ENCODE results near the gene MCF2L.
"Not testable (repeated sequence)": the region's sequence is repeated elsewhere in the genome, so short reads cannot be mapped to it uniquely, and the experiment has no call there.

MCF2L gene

DNA sequence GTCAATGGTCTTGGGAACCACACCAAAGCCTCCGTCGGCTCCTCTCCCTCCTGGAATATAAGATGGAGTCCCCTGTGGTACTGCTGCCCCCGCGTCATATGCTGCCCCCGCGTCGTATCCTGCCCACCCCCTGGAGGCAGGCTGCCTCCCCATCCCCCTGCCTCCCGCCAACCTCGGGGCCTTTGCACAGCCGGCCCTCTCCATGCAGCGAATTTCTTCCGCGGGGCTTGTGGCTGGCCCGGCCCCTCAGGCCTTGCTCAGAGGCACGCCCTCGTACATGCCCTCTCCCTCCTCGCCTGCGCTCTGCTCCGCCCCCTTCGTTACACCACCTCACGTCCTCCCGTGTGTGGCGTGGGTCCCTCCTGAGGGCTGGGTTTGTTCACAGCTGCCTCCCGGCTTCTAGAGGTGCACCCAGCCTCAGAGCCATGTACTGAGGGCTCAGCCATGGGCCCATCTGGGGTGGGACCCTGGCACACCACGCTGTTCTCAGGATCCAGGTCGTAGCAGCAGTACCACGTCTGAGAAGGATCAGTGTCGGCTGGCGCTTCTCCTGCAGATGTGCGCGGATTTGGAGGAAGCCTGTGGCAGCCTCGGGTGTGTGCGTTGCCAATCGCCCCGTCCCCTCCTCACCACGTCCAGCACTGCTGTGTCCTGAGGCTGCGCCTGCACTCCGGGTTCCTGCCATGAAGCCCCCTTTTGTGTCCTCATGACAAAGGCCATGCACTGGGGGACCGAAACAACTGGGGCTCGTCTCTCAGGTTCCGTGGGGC, 47.7 kb downstream of the MCF2L start:
- no peak for DNase-seq (ENCODE audit: low read depth)

DNA sequence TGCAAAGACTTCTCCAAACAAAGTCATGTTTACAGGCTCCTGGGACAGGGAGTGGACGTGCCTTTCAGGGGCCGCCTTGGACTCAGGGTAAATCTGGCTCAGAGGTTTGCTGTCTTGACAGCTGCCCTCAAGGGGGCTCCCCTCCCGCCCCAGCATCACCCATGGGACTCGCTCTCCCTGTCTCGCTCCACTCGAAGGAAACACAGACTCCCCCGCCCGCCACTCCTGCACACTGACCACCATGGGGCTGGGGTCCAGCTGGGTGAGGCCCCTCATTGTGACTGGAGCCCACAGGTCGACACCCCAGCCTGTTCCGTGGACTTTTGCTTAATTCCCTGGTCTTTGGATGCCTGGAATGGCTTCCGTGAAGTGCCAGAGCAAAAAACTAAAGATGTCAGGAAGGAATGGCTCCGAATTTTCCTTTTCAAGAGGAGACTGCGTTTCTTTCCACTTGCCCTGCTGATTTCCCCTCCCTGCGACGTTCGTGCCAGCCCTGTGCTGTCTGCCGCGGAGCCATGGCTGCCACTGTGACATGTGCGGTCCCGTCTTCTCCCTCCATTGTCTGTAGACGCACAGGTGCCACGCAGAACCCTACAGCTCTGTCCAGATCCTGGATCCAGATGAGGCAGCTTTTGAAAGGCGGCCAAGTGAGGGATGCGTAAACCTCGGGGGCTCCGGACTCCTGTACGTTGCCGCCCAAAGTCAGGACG, 48.6 kb downstream of the MCF2L start:
- DNase-seq (ENCODE audit: low read depth): no peak

DNA sequence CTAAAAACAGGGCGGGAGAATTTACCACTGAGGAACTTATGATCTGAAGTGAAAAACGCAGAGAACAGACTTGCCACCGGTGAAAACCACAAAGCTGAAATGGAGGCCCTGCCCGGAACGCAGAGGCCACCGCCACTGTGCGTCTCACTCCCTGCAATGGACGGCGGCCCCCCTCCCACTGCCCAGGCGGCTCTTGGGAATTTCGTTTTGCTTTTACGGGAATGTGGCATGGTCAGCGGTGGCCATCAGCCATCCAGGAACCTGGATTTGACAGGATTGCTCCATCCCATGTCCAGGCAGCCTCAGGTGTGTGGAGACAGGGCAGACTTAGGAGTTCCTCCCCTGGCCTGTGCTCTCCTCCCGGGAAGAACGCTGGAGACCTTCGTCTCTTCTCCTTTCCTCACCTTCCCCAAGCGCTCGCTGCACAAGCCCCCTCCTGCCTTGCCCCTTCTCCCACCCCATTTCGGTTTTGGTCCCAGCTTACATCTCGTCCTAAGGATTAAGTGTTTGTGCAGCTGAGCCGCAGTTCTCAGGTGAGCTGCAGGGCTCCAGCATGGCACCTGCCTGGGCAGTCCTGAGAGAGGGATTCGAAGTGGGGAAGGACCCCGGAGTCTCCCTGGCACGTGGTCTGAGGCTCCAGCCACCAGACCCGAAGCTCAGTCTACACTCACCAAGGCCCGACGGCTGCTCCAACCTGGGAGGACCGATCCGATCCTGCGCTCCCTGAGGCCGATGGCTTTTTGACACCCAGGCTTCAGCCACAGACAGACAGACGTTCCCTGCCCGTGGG, 49.9 kb downstream of the MCF2L start:
- no peak for DNase-seq (ENCODE audit: low read depth)

DNA sequence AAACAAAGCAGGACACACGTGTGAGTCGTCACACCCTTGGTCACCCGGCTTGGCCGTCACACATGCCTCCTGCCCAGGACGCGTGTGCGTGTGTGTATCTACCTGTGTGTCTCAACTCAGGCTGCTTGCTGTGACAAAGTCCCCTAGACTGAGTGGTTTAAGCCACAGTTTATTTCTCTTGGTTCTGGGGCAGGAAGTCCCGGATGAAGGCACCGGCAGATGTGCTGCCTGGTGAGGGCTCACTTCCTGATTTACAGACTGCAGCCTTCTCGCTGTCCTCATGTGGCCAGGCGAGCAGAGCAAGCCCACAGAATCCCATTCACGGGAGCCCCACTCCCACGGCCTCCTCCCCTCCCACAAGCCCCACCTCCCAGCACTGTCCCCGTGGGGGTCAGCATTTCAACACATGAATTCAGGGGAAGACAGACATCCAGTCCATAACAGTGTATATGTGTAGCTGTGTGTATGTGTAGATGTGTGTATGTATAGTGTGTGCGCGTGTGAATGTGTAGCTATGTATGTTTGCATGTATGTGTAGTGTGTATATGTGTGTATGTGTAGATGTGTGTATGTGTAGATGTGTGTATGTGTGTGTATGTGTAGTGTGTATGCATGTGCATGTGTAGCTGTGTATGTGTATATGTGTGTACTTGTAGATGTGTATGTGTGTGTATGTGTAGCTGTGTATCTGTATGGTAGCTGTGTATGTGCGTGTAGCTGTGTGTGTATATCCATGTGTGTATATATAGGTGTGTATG, 51.5 kb downstream of the MCF2L start:
- DNase-seq (ENCODE audit: low read depth): no peak

DNA sequence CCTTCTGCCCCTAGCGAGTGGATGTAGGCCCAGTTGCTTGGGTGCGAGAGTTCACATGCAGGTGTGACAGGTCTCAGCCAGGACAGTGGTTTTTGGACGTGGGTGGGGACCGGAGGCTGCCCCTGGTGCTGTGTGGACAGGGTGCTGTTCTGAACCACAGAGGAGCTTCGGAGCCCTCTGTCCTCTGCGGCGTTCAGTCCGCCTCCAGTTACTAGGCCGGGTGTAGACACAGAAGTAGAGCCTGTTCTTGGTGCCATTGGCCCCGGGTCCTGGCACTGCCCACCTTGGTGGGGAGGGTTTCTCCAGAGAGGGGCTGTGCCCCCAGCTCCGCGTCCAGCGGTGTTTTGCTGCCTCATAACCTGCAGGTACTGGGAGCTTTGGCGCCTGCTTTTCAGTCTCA, 52.4 kb downstream of the MCF2L start:
- DNase-seq (ENCODE audit: low read depth): no peak

DNA sequence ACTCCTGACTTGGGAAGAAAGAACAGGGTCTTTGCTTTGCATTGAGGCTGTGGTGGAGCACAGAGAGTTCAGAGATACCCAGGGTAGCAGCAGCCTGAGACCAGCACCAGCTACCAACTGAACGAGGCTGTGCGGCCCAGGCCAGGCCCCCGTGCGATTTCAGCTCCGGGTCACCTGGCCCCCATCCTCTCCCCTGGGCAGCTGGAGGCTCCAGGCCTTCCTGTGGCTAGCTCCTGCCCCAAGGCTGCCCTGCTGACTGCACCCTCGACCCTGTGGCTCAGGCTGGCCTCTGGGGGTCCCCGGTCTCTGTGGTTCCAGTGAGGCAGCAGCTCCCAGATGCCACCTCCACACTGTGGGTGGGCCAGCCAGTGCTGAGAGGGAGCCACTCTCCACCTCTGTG, 52.8 kb downstream of the MCF2L start:
- DNase-seq (ENCODE audit: low read depth): no peak

DNA sequence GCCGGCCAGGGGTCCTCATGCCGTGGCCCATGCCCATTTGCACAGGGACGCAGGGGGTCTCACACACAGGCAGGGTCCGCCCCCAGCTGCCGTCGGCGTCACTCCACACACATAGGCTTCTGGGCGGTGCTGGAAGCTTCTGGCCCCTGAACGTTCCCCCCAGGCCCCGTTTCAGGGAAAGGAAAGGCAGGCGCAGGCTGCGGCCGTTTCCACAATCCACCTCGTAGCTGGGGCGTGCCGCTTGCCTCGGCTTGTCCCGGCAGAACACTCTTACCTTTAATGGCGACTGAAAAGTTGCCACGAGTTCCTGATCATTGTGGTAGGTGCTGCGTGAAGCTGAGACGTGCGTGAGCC, 53.4 kb downstream of the MCF2L start:
- DNase-seq (ENCODE audit: low read depth): no peak

DNA sequence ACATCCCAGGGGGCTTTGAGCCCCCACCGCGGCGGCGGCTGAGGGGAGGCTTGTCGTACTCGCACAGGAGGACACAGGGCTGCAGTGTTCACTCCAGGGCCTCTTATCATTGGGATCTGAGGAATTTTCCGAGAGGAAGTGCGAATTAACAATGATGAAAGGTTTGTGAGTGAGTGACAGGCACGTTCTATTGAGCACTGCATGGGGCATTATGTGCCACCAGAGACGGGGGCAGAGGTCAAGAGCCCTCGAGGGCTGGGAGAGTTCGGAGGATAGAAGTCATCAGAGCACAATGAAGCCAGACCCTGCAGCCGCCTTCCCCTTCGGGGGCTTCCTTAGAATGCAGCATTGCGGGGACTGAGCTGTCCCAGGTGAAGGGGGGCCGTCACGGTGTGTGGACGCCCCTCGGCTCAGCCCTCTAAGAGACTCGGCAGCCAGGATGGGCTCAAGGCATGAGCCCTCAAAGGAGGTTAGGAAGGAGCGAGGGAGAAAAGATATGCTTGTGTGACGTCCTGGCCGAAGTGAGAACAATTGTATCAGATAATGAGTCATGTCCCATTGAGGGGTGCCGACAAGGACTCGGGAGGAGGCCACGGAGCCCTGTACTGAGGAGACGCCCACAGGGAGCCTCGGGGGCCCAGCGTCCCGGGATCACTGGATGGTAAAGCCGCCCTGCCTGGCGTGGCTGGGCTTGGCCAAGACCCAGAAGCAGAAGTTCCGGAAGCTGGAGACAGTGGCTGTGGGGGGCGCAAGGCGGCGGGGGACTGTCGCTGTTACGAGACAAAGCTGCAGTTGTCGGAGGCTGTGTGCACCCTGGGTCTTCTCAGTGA, 53.9 kb downstream of the MCF2L start:
- DNase-seq (ENCODE audit: low read depth): no peak

DNA sequence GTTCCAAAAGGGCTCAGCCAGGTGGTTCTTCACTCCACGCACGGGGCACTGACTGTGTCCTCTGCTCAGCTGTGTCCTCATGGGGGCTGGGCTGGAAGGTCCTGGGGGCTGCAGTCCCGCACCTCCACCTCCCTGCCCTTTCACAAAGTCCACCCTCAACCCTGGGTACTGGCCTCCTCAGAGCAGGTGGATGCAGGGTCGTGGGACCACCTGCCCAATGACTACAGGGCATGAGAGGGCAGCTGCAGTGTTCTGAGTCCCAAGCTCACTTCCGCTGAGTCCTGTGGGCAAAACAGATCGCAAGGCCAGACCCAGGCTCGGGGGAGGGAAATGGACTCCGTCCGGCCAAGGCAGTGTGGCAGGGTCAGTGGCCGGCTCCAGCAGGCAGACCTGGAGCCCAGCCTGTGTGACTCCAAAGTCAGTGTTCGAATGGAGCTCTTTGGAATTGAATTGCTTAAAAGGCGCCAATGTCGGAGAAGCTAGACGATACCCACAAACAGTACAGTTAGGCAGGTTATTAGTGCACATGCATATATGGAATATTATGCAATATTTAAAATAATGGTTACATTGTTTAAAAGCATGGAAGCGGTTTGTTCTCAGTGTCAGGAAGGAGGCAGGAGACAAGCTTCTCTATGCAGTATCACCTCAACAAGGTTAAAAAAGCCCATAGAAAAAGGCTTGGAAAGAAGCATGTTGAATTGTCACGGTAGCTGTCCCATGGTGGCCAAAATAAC, 54.8 kb downstream of the MCF2L start:
- DNase-seq (ENCODE audit: low read depth): no peak

DNA sequence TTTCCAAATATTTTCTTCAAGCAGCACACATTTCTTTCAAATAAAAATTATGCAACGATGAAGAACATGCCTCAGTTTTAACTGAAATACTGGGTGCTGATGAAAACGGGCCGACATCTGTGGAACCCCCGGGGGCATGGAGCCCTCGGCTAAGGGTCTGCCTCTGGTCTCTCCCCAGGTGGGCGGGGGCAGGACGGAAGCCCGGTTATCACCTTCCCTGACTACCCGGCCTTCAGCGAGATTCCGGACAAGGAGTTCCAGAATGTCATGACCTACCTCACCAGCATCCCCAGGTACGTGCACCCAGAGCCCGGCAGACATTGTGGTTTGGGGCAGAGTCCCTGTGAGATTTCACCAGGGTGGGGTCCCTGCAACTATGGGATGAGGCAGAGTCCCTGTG, 55.5 kb downstream of the MCF2L start:
- DNase-seq (ENCODE audit: low read depth): no peak

DNA sequence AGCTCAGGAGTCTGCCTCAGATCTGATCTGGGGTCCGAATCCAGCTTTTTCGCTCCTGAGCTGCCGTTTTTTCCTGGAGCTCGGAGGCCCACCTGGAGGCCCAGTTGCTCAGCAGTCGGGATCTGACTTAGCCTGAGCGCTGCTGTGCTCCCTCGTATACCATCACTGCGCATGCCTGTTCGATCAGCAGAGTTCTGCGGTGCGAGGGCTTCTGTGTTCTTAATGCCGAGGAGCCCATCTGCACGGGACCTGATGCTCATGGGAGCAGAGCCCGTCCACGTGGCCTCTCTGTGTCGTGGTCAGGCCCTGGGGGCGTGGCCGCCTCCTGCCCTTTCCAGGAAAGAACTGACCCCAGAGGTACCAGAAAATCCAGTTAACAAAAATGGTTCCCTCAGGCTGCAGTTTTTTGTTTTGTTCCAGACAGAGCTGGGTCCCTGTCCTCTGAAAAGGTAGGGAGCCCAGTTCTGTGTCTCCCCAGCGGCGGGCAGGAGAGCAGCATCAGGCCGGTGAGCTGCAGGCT, 57.4 kb downstream of the MCF2L start:
- no peak for DNase-seq (ENCODE audit: low read depth)

DNA sequence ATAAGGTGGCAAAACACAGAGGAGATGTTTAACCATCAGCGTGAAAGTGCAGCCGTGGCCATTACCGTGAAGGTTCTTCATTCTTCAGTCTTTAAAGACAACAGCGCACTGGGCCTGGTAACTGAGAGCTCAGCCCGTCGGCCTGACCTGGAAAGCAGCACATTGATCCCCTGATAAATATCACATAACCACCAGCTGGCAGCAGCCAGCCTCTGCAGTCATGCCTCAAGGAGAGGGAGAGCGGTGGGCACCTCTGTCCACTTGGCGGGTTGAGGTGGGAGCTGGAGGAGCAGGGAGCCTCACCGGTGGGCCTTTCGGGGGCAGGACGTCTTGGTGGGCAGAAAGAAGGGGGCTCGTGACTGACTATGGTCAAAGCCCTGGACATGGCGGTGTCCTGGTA, 58.1 kb downstream of the MCF2L start:
- no peak for DNase-seq (ENCODE audit: low read depth)

DNA sequence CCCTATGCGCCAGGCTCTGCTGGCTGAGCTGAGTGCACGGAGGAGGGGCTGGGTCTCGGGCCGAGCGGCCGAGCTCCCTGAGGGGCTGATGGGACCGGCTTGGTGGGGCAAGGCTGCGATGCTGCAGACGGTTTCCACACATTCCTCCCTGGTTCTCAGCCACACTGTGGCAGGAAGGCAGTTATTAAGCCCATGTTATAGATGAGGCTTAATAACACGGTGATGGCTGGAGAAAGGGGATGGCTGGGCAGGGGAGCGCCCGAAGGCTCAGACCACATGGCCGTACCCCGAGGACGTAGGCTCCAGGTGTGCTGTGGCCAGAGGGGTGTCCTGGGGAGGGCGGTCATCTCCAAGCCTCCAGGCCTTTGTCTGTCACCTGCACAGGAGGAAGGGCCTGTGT, 58.6 kb downstream of the MCF2L start:
- DNase-seq (ENCODE audit: low read depth): no peak

DNA sequence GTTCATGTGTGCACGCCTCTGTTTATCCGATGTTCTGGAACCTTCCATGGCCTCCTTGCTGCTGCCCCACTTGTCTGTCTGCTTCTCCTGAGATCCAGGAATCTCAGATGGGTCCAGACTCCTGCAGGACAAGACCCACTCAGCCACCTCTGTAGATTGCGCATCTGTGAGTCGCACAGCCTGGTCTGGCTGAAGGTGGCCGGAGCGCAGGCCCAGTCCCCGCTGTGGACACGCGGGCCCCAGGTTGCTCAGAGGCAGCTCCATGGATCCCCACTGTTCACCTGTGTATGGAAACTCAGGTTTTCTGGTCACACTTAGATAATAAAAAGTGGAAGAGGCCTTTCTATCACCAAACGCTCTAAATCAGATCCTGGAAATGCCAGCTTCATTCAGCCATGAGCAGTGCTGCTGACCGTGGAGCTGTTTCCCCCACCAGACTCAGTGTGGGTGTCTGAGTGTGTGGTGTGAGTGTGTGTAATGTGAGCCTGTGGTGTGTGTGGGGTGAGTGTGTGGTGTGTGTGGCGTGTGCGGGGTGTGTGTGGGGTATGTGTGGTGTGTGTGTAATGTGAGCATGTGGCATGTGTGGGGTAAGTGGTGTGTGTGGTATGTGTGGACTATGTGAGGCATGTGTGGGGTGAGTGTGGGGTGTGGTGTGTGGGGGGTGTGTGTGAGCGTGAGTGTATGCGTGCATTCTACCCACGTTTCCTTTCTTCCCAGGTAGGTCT, 59.5 kb downstream of the MCF2L start:
- no peak for DNase-seq (ENCODE audit: low read depth)

DNA sequence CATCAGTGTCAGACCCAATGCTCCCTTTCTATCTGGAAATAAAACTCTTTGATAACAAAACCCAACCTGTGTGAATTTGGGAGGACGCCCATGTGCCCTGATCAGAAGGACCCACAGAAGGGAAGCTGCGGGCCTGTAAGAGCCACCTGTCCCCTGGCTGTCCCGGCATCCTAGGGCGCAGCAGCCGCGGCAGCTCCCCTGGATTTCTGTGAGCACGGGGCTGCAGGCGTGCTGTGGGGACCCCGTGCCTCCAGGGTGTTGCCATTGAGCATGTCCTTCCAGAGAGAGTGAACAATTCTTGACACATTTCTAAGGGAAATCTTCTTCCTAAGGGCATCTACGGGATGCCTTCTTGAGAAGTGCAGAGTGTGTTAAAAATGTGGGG, 60.0 kb downstream of the MCF2L start:
- DNase-seq (ENCODE audit: low read depth): no peak

DNA sequence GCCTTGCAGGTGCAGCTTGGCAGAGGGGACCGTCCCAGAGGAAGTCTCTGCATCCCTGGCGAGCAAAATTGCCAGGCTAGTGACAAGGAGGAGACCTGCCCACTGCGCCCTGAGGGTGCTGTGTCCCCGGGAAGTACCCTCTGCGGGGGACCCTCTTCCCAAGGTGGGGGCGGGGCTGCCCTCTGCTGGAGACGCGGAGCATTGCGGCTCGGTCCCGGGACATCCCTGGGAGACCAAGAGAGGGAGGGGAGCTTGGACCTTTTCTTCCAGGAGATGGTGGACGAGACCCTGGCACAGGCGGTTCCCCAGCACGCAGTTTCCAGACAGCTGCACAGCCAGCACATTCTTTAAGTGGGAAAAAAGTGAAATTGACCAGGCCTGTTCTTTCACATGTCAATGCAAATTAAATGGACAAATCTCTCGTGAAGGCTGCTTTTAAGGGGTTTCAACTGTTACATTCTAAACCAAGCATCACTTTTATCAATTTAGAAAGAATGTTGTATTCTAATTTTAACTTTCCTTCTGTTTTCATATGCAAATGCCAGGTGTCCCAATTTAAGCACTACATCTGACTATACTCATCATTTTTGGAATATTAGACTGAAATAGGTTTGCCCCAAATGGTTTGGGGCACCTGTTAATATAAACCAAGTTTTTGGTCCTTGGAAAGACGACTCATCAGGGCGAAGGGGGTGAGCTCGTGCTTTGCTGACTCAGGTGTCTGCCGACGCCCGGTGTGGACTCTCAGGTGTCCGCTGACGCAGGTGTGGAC, 60.7 kb downstream of the MCF2L start:
- no peak for DNase-seq (ENCODE audit: low read depth)

DNA sequence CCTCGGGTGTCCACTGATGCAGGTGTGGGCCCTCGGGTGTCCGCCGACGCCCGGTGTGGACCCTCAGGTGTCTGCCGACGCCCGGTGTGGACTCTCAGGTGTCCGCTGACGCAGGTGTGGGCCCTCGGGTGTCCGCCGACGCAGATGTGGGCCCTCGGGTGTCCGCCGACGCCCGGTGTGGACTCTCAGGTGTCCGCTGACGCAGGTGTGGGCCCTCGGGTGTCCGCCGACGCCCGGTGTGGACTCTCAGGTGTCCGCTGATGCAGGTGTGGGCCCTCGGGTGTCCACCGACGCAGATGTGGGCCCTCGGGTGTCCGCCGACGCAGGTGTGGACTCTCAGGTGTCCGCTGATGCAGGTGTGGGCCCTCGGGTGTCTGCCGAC, 61.2 kb downstream of the MCF2L start:
- not testable (repeated sequence) for DNase-seq (ENCODE audit: low read depth)

DNA sequence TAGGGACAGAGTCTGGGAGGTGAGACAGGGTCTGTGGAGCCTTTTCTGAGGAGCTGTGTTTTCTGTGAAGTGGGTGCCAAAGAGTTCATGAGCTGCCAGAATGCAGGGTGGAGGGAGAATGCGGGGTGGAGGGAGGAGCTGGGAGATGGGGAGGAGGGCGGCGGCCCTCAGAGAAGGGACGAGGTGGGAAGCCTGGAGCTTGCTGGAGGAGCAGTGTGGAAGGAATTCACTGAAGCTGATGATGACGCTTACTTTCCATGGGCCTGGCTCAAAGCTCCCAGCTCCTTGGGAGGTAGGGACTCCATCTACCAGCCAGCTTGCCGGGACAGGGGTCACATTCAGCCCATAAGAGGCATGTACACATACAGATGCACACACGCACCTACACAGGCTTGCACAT, 62.5 kb downstream of the MCF2L start:
- DNase-seq (ENCODE audit: low read depth): no peak

DNA sequence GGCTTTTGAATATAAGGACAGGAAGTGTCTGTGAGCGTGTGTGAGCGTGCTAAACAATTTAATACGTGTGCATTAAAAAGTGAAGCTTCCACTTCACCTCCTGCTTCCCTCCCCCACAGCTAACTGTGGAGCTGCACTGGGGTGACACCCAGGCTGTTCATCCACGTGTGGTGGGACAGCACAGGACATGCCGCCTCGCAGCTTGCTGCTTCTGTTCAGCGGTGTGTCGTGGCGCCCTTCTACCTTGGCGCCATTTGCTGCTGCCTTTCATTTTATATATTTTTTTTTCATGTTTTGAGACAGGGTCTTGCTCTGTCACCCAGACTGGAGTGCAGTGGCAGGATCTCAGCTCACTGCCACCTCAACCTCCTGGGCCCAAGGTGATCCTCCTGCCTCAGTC, 63.3 kb downstream of the MCF2L start:
- DNase-seq (ENCODE audit: low read depth): no peak

All from amniotic epithelial cell (primary cell).